Caco-2 (cell line): ENCODE measurements around the gene ZC3HAV1L. TPM values are rescaled to one million over a fixed set of nuclear protein-coding genes. Genes with fewer than 3 reads are reported as not detected.
"Not testable (repeated sequence)": the region's sequence is repeated elsewhere in the genome, so short reads cannot be mapped to it uniquely, and the experiment has no call there.

ENCODE experiments used
- BruUV-seq: library from RNA; stranded (reverse); fragments of 400-500 nt; replicated peaks from 2 replicates; lab custom pipeline; 2021; lab: Mats Ljungman, UMichigan
- CTCF ChIA-PET: fragments of 300-600 bp; sonication (Branson Sonifier 250); formaldehyde crosslinking; loops from one replicate; lab custom pipeline; 2022; ENCODE audit warnings: antibody characterized with exemption; lab: Charles Lee
- POLR2A ChIA-PET: fragments of 300-600 bp; sonication (Branson Sonifier 250); formaldehyde crosslinking; loops from one replicate; lab custom pipeline; 2022; ENCODE audit warnings: antibody characterized with exemption; lab: Charles Lee
- DNase-seq, 2 experiments: peaks; one replicate each; pipeline versions ENCODE4 v3.0.0 to v3.0.0-alpha.2; 2020 to 2022
- H3K27me3 ChIP-seq: replicated peaks from 2 replicates; pipeline ENCODE4 v1.6.0; 2011; ENCODE audit warnings: low read length; ENCODE audit not compliant: control insufficient read depth, insufficient read depth
- H3K36me3 ChIP-seq: 2 replicates; pipeline ENCODE4 v1.5.1; 2011; ENCODE audit warnings: low read length; ENCODE audit not compliant: control insufficient read depth, insufficient read depth
- H3K4me1 ChIP-seq: fragments of 250-450 bp; sonication (Bioruptor Pico); 2 replicates; pipeline ENCODE4 v1.5.1; 2020; ENCODE audit warnings: mild to moderate bottlenecking
- H3K4me3 ChIP-seq: 2 replicates; pipeline ENCODE4 v1.5.1; 2011; ENCODE audit warnings: low read depth, mild to moderate bottlenecking, control low read depth, low read length
- H3K9me3 ChIP-seq: fragments of 250-450 bp; sonication (Bioruptor Pico); 2 replicates; pipeline ENCODE4 v1.5.1; 2020; ENCODE audit warnings: mild to moderate bottlenecking, moderate library complexity
- H3K27ac Mint-ChIP-seq: one replicate; pipeline ENCODE4 v1.8.0; 2022; ENCODE audit warnings: mixed read lengths; ENCODE audit not compliant: unreplicated experiment
- H3K27me3 Mint-ChIP-seq: one replicate; pipeline ENCODE4 v1.8.0; 2022; ENCODE audit warnings: mixed read lengths; ENCODE audit not compliant: insufficient read depth, unreplicated experiment
- H3K36me3 Mint-ChIP-seq: one replicate; pipeline ENCODE4 v1.8.0; 2022; ENCODE audit warnings: mild to moderate bottlenecking, mixed read lengths; ENCODE audit not compliant: insufficient read depth, unreplicated experiment
- H3K4me1 Mint-ChIP-seq: one replicate; pipeline ENCODE4 v1.8.0; 2022; ENCODE audit warnings: low read depth, mixed read lengths; ENCODE audit not compliant: unreplicated experiment
- H3K4me3 Mint-ChIP-seq: one replicate; pipeline ENCODE4 v1.8.0; 2022; ENCODE audit warnings: mild to moderate bottlenecking, moderate library complexity, mixed read lengths; ENCODE audit not compliant: unreplicated experiment
- H3K9me3 Mint-ChIP-seq: one replicate; pipeline ENCODE4 v1.8.0; 2022; ENCODE audit warnings: mixed read lengths; ENCODE audit not compliant: unreplicated experiment
- intact Hi-C: fragments of 100-400 bp; cut with micrococcal nuclease; formaldehyde crosslinking; loops from one replicate; pipeline ENCODE4 v1.10.0; 2022; ENCODE audit not compliant: unreplicated experiment
- total RNA-seq: library from RNA; stranded (reverse); gene quantifications from 2 replicates; pipeline ENCODE4 v1.2.3, GENCODE V29; 2022
- TF ChIP-seq, protein P1 (sequence below), 2 experiments: fragments of 200-600 bp in 1 of 2; IDR thresholded peaks; 1 replicate in 1 of 2; 2 replicates in 1 of 2; pipeline versions ENCODE4 v1.5.1 to v1.8.0; 2011 to 2022; ENCODE audit warnings: antibody characterized with exemption in 1 of 2, control low read depth in 1 of 2, inconsistent platforms in 1 of 2, low read depth in 1 of 2, low read length in 1 of 2, mild to moderate bottlenecking in 1 of 2, moderate library complexity in 1 of 2; ENCODE audit not compliant: insufficient read depth in 1 of 2, severe bottlenecking in 1 of 2, unreplicated experiment in 1 of 2

The ZC3HAV1L gene
- total RNA-seq, 1 experiment from 2014 or later: 24.6 TPM

DNA sequence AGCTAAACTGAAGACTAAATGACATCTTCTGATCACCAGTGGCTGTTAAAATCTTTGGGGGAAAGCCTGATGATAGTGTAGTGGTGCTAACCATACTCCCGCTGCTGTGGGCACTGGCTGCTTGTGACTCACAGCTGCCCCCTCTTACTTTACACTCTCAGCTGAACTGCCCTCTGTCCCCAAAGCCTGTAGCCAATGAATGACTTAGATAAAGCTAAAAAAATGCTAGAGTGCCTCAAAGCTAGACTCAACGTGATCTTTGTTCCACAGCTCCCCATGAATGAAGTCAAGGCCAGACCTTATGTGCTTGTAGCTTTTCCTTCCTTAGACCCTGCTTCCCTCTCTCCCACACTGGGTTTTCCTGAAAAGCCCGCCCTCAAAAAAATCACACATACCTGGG lies 6.5 kb downstream of the ZC3HAV1L start:
- no peaks in the 10 kb centered on the region for H3K27me3 Mint-ChIP-seq
- TF ChIP-seq, protein P1, sequence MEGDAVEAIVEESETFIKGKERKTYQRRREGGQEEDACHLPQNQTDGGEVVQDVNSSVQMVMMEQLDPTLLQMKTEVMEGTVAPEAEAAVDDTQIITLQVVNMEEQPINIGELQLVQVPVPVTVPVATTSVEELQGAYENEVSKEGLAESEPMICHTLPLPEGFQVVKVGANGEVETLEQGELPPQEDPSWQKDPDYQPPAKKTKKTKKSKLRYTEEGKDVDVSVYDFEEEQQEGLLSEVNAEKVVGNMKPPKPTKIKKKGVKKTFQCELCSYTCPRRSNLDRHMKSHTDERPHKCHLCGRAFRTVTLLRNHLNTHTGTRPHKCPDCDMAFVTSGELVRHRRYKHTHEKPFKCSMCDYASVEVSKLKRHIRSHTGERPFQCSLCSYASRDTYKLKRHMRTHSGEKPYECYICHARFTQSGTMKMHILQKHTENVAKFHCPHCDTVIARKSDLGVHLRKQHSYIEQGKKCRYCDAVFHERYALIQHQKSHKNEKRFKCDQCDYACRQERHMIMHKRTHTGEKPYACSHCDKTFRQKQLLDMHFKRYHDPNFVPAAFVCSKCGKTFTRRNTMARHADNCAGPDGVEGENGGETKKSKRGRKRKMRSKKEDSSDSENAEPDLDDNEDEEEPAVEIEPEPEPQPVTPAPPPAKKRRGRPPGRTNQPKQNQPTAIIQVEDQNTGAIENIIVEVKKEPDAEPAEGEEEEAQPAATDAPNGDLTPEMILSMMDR (IDR thresholded peaks at IDR 0.05; ENCODE audit: insufficient read depth in 1 of 2, low read depth in 1 of 2, low read length in 1 of 2, severe bottlenecking in 1 of 2, unreplicated experiment in 1 of 2): no peak
- peak overlapping the region; percentile 27 for H3K27ac Mint-ChIP-seq
- no TSS peak for BruUV-seq
- ChIA-PET POLR2A (no interaction called here), CTCF (no interaction called here)
- Histone ChIP-seq H3K4me1 (peaks cover 4% of the 10 kb centered on the region), H3K36me3 (peaks cover 1% of the 10 kb centered on the region; the same call in 1 of the 2 replicates), H3K4me3 (no peak overlapping the region), H3K27me3 (no peaks in the 10 kb centered on the region), H3K9me3 (no peaks in the 10 kb centered on the region)
- H3K36me3 Mint-ChIP-seq: peaks cover 76% of the 10 kb centered on the region
- no peaks in the 10 kb centered on the region for H3K9me3 Mint-ChIP-seq
- no peaks in the 10 kb centered on the region for H3K4me1 Mint-ChIP-seq
- no peak overlapping the region for H3K4me3 Mint-ChIP-seq
- intact Hi-C loops: no loop called here
- DNase-seq: no peak

DNA sequence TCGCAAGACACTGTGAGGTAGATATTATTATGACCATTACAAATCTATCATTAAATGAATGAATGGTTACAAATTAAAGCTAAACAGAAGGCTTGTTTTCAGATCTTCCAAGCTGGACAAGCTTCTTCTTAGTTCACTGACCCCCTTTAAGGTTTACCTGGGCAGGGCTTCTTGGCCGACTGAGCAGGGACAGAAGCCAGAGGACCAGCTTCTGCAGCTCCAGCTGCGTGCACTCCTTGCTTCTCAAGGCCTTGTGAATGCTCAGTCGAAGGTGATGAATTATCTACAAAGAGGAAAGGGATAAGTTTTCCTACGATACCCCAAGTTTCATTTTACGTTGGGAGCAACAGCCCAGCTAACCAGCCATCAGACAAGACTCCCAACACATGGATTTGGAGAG lies 9.3 kb downstream of the ZC3HAV1L start:
- Mint-ChIP-seq H3K27ac (no peak overlapping the region), H3K4me1 (peaks cover 7% of the 10 kb centered on the region), H3K9me3 (no peaks in the 10 kb centered on the region), H3K27me3 (no peaks in the 10 kb centered on the region), H3K36me3 (peaks cover 78% of the 10 kb centered on the region), H3K4me3 (no peak overlapping the region)
- H3K27me3 ChIP-seq: no peaks in the 10 kb centered on the region
- H3K4me3 ChIP-seq: no peak overlapping the region
- H3K4me1 ChIP-seq: no peaks in the 10 kb centered on the region
- BruUV-seq: no TSS peak
- ChIA-PET POLR2A (no interaction called here), CTCF (no interaction called here)
- intact Hi-C loops: no loop called here
- DNase-seq: no peak
- TF ChIP-seq, protein P1 (IDR thresholded peaks at IDR 0.05; ENCODE audit: insufficient read depth in 1 of 2, low read depth in 1 of 2, low read length in 1 of 2, severe bottlenecking in 1 of 2, unreplicated experiment in 1 of 2): no peak
- no peaks in the 10 kb centered on the region for H3K9me3 ChIP-seq
- peaks cover 1% of the 10 kb centered on the region; the same call in 1 of the 2 replicates for H3K36me3 ChIP-seq

DNA sequence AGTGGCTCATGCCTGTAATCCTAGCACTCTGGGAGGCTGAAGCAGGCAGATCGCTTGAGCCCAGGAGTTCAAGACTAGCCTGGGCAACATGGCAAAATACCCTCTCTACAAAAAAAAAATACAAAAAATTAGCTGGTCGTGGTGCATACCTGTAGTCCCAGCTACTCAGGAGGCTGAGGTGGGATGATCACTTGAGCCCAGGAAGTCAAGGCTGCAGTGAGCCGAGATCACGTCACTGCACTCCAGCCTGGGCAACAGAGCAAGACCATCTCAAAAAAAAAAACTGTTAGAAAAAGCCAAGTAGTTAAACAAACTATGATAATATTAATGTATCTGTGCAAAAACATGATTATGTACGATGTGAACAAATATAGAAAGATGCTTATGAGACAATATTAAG lies 10.0 kb downstream of the ZC3HAV1L start:
- DNase-seq, H3K4me3 ChIP-seq, H3K9me3 ChIP-seq, H3K27ac Mint-ChIP-seq, H3K4me1 Mint-ChIP-seq, H3K27me3 ChIP-seq, H3K27me3 Mint-ChIP-seq, H3K9me3 Mint-ChIP-seq, intact Hi-C loops, BruUV-seq, H3K4me3 Mint-ChIP-seq, CTCF ChIA-PET, H3K36me3 ChIP-seq, H3K4me1 ChIP-seq: not testable (repeated sequence)
- POLR2A ChIA-PET: interaction anchor here (0.6 kb wide), 1 partner anchor 267 kb away, joined by 4 read pairs; no protein-coding TSS in a partner anchor
- H3K36me3 Mint-ChIP-seq: peaks cover 71% of the 10 kb centered on the region

DNA sequence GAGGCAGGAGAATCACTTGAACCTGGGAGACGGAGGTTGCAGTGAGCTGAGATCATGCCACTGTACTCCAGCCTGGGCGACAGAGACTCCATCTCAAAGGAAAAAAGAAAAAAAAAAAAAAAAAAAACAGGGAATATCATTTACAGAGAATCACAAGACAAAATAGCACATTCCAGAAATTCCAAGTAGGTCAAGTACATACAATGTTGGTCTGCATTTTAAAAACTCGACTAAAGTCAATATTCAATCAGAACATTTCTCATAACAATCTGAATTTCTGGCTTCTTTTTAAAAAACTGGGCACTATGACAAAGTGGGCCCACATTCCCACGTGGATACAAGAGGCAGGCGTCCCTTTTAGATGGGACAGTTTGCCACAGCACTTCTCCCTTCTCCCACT lies 12.8 kb downstream of the ZC3HAV1L start:
- H3K27me3 Mint-ChIP-seq: no peaks in the 10 kb centered on the region
- DNase-seq: no peak
- TF ChIP-seq, protein P1 (IDR thresholded peaks at IDR 0.05; ENCODE audit: insufficient read depth in 1 of 2, low read depth in 1 of 2, low read length in 1 of 2, severe bottlenecking in 1 of 2, unreplicated experiment in 1 of 2): no peak
- intact Hi-C loops: no loop called here
- ChIA-PET CTCF (no interaction called here), POLR2A (no interaction called here)
- BruUV-seq: no TSS peak
- H3K4me3 ChIP-seq: no peak overlapping the region
- H3K4me3 Mint-ChIP-seq: no peak overlapping the region
- no peaks in the 10 kb centered on the region; the same call in 1 of the 2 replicates for H3K36me3 ChIP-seq
- no peaks in the 10 kb centered on the region for H3K9me3 Mint-ChIP-seq
- no peaks in the 10 kb centered on the region for H3K9me3 ChIP-seq
- H3K4me1 ChIP-seq: no peaks in the 10 kb centered on the region
- peaks cover 61% of the 10 kb centered on the region for H3K36me3 Mint-ChIP-seq
- H3K27ac Mint-ChIP-seq: no peak overlapping the region
- H3K27me3 ChIP-seq: no peaks in the 10 kb centered on the region
- peaks cover 7% of the 10 kb centered on the region for H3K4me1 Mint-ChIP-seq
